Naive B cell (primary cell): ENCODE data around the gene SLC22A2. TPM values are rescaled to one million over a fixed set of nuclear protein-coding genes. Genes with fewer than 3 reads are reported as not detected.
"Not testable (repeated sequence)": the region's sequence is repeated elsewhere in the genome, so short reads cannot be mapped to it uniquely, and the experiment has no call there.

Experiments
- ATAC-seq, 2 donors: fragments of 150-1000 bp; cut with Tn5 transposase; 2 replicates each; pipeline ENCODE4 v1.10.0; 2021; ENCODE audit warnings: low read depth in 2 of 2, mild to moderate bottlenecking in 2 of 2, moderate library complexity in 2 of 2
- DNase-seq: peaks from one replicate; pipeline ENCODE4 v3.0.0; 2022
- H3K27ac Mint-ChIP-seq, 6 donors: one replicate each; pipeline ENCODE4 v1.8.0; 2020 to 2022; ENCODE audit warnings: mild to moderate bottlenecking in 6 of 6, mixed read lengths in 6 of 6, moderate library complexity in 5 of 6, inconsistent platforms in 2 of 6
- H3K27me3 Mint-ChIP-seq, 3 donors: one replicate each; pipeline ENCODE4 v1.8.0; 2021 to 2022; ENCODE audit warnings: mixed read lengths in 3 of 3, mild to moderate bottlenecking in 1 of 3
- H3K36me3 Mint-ChIP-seq, 2 donors: one replicate each; pipeline ENCODE4 v1.8.0; 2020 to 2022; ENCODE audit warnings: mixed read lengths in 2 of 2, inconsistent platforms in 1 of 2, mild to moderate bottlenecking in 1 of 2
- H3K4me1 Mint-ChIP-seq, 3 donors: one replicate each; pipeline ENCODE4 v1.8.0; 2020 to 2022; ENCODE audit warnings: mixed read lengths in 3 of 3, inconsistent platforms in 1 of 3, mild to moderate bottlenecking in 1 of 3, moderate library complexity in 1 of 3
- H3K4me3 Mint-ChIP-seq, 8 donors: one replicate each; pipeline ENCODE4 v1.8.0; 2020 to 2022; ENCODE audit warnings: mild to moderate bottlenecking in 8 of 8, mixed read lengths in 8 of 8, moderate library complexity in 8 of 8, inconsistent platforms in 2 of 8
- H3K9me3 Mint-ChIP-seq, 7 donors: one replicate each; pipeline ENCODE4 v1.8.0; 2020 to 2022; ENCODE audit warnings: mixed read lengths in 7 of 7, mild to moderate bottlenecking in 5 of 7, inconsistent platforms in 2 of 7, moderate library complexity in 1 of 7
- polyA plus RNA-seq, 6 donors: library from polyadenylated mRNA; unstranded; fragments of 300-500 nt; fragmentation: Illumina TruSeq; gene quantifications; one replicate each; pipeline ENCODE4 v1.2.3, GENCODE V29; 2021; ENCODE audit warnings: low read depth in 6 of 6

SLC22A2 gene
- polyA plus RNA-seq, 6 donors from 2014 or later: not detected

DNA sequence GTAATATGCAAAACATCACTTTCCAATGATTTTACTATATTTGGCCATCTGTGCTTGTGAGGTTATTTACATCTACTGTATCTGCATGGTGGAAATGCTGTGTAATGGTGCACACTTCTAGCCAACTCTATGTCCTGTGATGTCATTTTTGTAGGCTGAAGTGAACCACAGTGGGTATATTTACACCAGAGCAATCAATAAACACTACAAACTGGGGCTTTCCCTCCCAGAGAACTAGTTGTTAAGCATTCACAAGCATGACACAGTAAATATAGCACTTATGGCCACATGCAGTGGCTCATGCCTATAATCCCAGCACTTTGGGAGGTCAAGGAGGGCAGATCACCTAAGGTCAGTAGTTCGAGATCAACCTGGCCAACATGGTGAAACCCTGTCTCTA, 4.9 kb downstream of the SLC22A2 start:
- Mint-ChIP-seq H3K4me3 (no peak overlapping the region), H3K27me3 (peaks cover 5 to 29% (median 12%) of the 10 kb centered on the region in 3 donors), H3K27ac (no peak overlapping the region), H3K9me3 (peaks cover 0 to 2% (median 0%) of the 10 kb centered on the region in 7 donors), H3K4me1 (no peaks in the 10 kb centered on the region), H3K36me3 (no peaks in the 10 kb centered on the region)
- DNase-seq: no peak
- no peak for ATAC-seq

GRCh38 chr6:160253292-160253691, 5.3 kb downstream of the SLC22A2 start:
- no peak overlapping the region for H3K4me3 Mint-ChIP-seq
- H3K27ac Mint-ChIP-seq: no peak overlapping the region
- H3K9me3 Mint-ChIP-seq: peaks cover 0 to 2% (median 0%) of the 10 kb centered on the region in 7 donors
- H3K36me3 Mint-ChIP-seq: no peaks in the 10 kb centered on the region
- ATAC-seq (no peak), DNase-seq (no peak)
- no peaks in the 10 kb centered on the region for H3K4me1 Mint-ChIP-seq
- peaks cover 5 to 33% (median 12%) of the 10 kb centered on the region in 3 donors for H3K27me3 Mint-ChIP-seq

GRCh38 chr6:160252073-160252813, 6.4 kb downstream of the SLC22A2 start:
- DNase-seq (no peak), ATAC-seq (no peak)
- Mint-ChIP-seq H3K36me3 (no peaks in the 10 kb centered on the region), H3K27ac (no peak overlapping the region), H3K4me1 (no peaks in the 10 kb centered on the region), H3K9me3 (peaks cover 0 to 4% (median 0%) of the 10 kb centered on the region in 7 donors), H3K4me3 (no peak overlapping the region), H3K27me3 (peaks cover 5 to 35% (median 12%) of the 10 kb centered on the region in 3 donors)

DNA sequence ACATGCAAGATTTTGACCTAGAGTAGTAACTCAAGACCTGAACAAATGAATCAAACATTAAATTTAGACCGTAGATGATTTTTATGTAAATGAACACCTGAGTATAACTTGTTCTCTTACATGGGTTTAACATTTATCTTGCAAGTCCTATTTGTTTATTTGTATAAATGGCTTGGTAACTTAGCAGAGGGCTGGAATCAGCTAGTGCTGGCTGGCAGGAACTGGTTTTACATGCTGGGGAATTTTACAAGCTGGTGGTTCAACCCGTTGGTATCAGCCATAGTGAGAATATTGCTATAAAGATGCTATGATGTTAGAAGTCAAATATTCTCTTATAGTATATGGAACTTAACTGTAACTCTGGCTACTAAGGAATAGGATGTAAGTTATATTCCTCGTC, 8.9 kb downstream of the SLC22A2 start:
- no peak overlapping the region for H3K4me3 Mint-ChIP-seq
- no peaks in the 10 kb centered on the region for H3K4me1 Mint-ChIP-seq
- no peak overlapping the region for H3K27ac Mint-ChIP-seq
- ATAC-seq (no peak), DNase-seq (no peak)
- H3K27me3 Mint-ChIP-seq: peaks cover 5 to 31% (median 11%) of the 10 kb centered on the region in 3 donors
- H3K36me3 Mint-ChIP-seq: no peaks in the 10 kb centered on the region
- peaks cover 0 to 4% (median 0%) of the 10 kb centered on the region in 7 donors for H3K9me3 Mint-ChIP-seq

GRCh38 chr6:160248538-160248937, 10.1 kb downstream of the SLC22A2 start:
- Mint-ChIP-seq H3K27ac (no peak overlapping the region), H3K27me3 (peaks cover 5 to 25% (median 5%) of the 10 kb centered on the region in 3 donors)
- no peak for ATAC-seq

GRCh38 chr6:160247457-160247883, 11.2 kb downstream of the SLC22A2 start:
- no peak overlapping the region for H3K4me3 Mint-ChIP-seq
- no peak overlapping the region for H3K27ac Mint-ChIP-seq
- DNase-seq (no peak), ATAC-seq (no peak)
- peaks cover 5 to 25% (median 5%) of the 10 kb centered on the region in 3 donors for H3K27me3 Mint-ChIP-seq
- peaks cover 0 to 4% (median 0%) of the 10 kb centered on the region in 7 donors for H3K9me3 Mint-ChIP-seq
- no peaks in the 10 kb centered on the region for H3K4me1 Mint-ChIP-seq
- no peaks in the 10 kb centered on the region for H3K36me3 Mint-ChIP-seq

More at GRCh38 chr6:160248538-160248937, 10.1 kb downstream of the SLC22A2 start:
- DNase-seq: no peak
- H3K9me3 Mint-ChIP-seq: peaks cover 0 to 4% (median 0%) of the 10 kb centered on the region in 7 donors
- no peaks in the 10 kb centered on the region for H3K4me1 Mint-ChIP-seq
- H3K36me3 Mint-ChIP-seq: no peaks in the 10 kb centered on the region
- H3K4me3 Mint-ChIP-seq: no peak overlapping the region

GRCh38 chr6:160240691-160241084, 17.9 kb downstream of the SLC22A2 start:
- Mint-ChIP-seq H3K27ac (no peak overlapping the region), H3K9me3 (peaks cover 2 to 35% (median 6%) of the 10 kb centered on the region in 7 donors), H3K4me3 (no peak overlapping the region), H3K36me3 (peaks cover 0 to 4% of the 10 kb centered on the region in 2 donors), H3K27me3 (peaks cover 0 to 25% (median 0%) of the 10 kb centered on the region in 3 donors), H3K4me1 (no peaks in the 10 kb centered on the region)
- ATAC-seq (no peak), DNase-seq (no peak)

DNA sequence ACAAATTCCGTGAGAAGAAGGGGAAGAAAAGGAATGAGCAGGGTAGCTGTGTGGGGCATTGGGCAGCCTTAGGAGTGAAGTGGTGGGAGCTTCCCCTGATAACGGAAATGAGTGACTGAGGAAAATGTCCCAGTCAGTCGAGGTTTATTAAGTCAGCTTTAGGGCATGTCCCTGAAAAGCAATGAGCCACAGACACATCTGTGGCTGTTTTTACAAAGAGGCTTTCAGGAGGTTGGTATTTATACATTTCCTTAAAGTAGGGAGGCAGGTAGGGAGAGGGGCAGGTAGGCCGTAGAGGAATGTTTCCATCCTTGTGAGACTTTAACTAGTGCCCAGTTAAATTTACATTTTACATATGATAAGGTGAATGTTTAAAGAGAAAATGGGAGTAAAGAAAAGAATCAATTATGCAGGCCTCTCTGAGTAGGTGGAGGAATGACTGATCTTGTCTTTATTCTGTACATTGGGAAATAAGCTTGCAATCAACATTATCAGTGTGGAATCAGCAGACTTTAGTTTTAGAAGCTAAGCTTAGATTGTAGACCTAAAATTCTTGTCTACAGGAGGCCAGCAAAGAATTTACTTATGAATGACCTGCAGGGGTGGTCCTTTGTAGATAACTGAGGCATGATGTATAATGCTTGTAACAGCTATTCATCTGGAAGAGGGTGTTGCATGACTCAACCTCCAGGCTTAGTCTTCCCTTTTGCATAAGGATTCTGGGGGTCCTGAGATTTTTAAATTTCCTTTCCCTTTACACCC, 18.5 kb downstream of the SLC22A2 start:
- peaks cover 0 to 4% of the 10 kb centered on the region in 2 donors for H3K36me3 Mint-ChIP-seq
- H3K27ac Mint-ChIP-seq: no peak overlapping the region
- H3K9me3 Mint-ChIP-seq: peaks cover 2 to 41% (median 7%) of the 10 kb centered on the region in 7 donors
- ATAC-seq (no peak), DNase-seq (no peak)
- no peak overlapping the region for H3K4me3 Mint-ChIP-seq
- H3K27me3 Mint-ChIP-seq: peaks cover 0 to 25% (median 0%) of the 10 kb centered on the region in 3 donors
- no peaks in the 10 kb centered on the region for H3K4me1 Mint-ChIP-seq

DNA sequence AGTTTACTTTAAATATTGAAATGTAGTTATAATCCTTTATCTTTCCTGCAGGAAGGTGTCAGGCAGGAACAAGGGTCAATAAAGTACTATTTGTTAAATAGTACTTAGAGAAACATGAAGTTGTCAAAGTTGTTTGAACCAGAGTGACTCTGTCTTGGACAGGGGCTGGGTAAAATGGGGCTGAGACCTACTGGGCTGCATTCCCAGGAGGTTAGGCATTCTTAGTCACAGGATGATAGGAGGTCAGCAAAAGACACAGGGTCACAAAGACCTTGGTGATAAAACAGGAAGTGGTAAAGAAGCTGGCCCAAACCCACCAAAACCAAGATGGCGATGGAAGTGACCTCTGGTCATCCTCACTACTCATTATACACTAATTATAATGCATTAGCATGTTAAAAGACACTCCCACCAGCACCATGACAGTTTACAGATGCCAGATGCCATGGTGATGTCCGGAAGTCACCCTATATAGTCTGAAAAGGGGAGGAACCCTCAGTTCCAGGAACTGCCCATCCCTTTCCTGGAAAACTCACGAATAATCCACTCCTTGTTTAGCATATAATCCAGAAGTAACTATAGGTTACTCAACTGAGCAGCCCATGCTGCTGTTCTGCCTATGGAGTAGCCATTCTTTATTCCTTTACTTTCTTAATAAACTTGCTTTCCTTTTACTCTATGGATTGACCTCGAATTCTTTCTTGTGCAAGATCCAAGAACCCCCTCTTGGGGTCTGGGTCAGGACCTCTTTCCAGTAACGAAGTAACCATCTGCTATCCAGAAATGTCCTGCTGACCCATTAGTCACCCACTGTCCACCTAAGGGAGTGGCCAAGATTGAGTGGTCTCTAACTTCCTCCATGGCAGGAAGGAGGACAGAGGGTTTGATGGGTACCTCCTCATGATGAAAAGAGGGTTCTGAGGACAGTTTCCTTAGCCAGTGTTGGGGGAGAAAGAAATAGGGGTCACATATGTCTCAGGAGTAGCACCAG, 19.6 kb downstream of the SLC22A2 start:
- H3K9me3 Mint-ChIP-seq: peaks cover 2 to 45% (median 10%) of the 10 kb centered on the region in 7 donors
- peaks cover 0 to 25% (median 0%) of the 10 kb centered on the region in 3 donors for H3K27me3 Mint-ChIP-seq
- H3K27ac Mint-ChIP-seq: no peak overlapping the region
- H3K4me1 Mint-ChIP-seq: no peaks in the 10 kb centered on the region
- peaks cover 0 to 4% of the 10 kb centered on the region in 2 donors for H3K36me3 Mint-ChIP-seq
- DNase-seq: no peak
- ATAC-seq: no peak
- H3K4me3 Mint-ChIP-seq: no peak overlapping the region

GRCh38 chr6:160238278-160238711, 20.3 kb downstream of the SLC22A2 start:
- peaks cover 0 to 25% (median 0%) of the 10 kb centered on the region in 3 donors for H3K27me3 Mint-ChIP-seq
- ATAC-seq (no peak), DNase-seq (no peak)
- H3K4me1 Mint-ChIP-seq: no peaks in the 10 kb centered on the region
- peaks cover 0 to 4% of the 10 kb centered on the region in 2 donors for H3K36me3 Mint-ChIP-seq
- peaks cover 2 to 45% (median 10%) of the 10 kb centered on the region in 7 donors for H3K9me3 Mint-ChIP-seq
- no peak overlapping the region for H3K4me3 Mint-ChIP-seq
- no peak overlapping the region for H3K27ac Mint-ChIP-seq

DNA sequence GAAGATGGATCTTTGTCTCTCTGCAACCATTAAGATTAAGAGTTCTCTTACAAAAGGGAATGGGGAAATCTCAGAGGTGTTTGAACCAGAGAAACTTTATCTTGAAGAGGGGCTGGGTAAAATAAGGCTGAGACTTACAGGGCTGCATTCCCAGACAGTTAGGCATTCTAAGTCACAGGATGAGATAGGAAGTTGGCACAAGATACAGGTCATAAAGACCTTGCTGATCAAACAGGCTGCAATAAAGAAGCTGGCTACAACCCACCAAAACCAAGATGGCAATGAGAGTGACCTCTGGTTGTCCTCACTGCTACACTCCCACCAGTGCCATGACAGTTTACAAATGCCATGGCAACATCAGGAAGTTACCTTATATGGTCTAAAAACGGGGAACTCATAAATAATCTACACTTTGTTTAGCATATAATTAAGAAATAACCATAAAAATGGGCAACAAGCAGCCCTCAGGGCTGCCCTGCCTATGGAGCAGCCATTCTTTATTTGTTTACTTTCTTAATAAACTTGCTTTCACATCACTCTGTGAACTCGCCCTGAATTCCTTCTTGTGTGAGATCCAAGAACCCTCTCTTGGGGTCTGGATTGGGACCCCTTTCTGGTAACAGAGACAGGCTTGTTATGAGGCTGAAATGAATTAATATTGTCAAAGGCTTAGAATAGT, 20.9 kb downstream of the SLC22A2 start:
- not testable (repeated sequence) for H3K27ac Mint-ChIP-seq, H3K4me1 Mint-ChIP-seq, ATAC-seq, H3K36me3 Mint-ChIP-seq, H3K4me3 Mint-ChIP-seq, DNase-seq
- H3K9me3 Mint-ChIP-seq: peaks cover 2 to 45% (median 10%) of the 10 kb centered on the region in 7 donors
- peaks cover 0 to 25% (median 0%) of the 10 kb centered on the region in 3 donors for H3K27me3 Mint-ChIP-seq

- not testable (repeated sequence) for ATAC-seq, H3K4me1 Mint-ChIP-seq, H3K4me3 Mint-ChIP-seq, H3K27ac Mint-ChIP-seq, H3K36me3 Mint-ChIP-seq, DNase-seq
- Mint-ChIP-seq H3K27me3 (peaks cover 0 to 19% (median 0%) of the 10 kb centered on the region in 3 donors), H3K9me3 (peaks cover 2 to 45% (median 10%) of the 10 kb centered on the region in 7 donors)
Observed at GRCh38 chr6:160236235-160236872, 22.3 kb downstream of the SLC22A2 start.
